Stimulated activated CD8-positive, alpha-beta memory T cell treated with anti-CD3 and anti-CD28 coated beads, Interleukin-15, amount 100 ng/mL, for 1 hour (primary cell): ENCODE results near the gene FAM168A.
"Not testable (repeated sequence)": the region's sequence is repeated elsewhere in the genome, so short reads cannot be mapped to it uniquely, and the experiment has no call there.

Experiments used
- DNase-seq: peaks from one replicate; pipeline ENCODE4 v3.0.0-alpha.2; 2020; ENCODE audit warnings: low read depth

Gene FAM168A

DNA sequence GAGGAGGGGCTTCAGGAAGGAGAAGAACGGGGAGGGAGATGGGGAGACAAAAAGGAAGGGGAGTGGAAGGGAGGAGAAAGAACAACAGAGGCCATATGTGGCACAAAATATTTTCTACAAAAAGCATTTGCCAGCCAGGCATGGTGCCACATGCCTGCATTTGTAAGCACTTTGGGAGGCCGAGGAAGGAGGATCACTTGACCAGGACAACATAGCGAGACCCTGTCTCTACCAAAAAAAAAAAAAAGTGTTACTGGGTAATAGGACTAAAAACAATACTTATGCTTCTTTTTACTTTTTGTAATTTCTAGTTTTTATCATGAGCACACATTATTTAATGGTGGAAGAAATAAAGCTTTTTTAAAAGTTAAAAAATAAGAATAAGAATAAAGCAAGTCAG is 5.3 kb downstream of the FAM168A start:
- no peak for DNase-seq

DNA sequence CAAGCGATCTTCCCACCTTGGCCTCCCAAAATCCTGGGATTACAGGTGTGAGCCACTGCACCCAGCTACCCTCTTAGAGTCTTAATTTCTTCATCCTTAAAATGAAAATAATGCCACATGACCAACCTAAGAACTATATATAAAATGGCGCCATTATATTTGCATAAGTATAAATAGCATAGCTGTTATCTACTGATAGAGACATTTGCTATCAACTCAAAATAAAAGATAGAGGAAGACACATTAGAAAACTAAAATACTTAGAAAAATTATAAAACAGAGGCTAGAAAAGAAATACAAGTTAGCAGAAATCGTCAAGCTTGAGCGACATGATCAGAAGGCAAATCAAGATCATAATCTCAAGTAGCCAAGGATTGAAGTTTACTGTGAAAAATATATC is 6.2 kb downstream of the FAM168A start:
- no peak for DNase-seq

DNA sequence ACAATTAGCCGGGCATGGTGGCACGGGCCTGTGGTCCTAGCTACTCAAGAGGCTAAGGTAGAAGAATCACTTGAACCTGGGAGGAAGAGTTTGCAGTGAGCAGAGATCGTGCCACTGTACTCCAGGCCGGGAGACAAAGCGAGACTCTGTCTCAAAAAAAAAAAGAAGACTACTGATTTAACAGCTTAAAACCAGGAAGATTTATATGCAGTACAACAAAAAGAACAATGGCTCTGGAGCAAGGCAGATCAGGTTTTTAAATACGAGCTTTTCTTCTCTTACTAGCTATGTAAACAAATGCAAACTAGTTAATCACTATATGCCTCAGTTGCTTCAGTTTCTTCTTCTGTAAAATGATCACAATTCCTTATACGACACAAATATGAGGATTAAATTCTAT is 6.9 kb downstream of the FAM168A start:
- no peak for DNase-seq

DNA sequence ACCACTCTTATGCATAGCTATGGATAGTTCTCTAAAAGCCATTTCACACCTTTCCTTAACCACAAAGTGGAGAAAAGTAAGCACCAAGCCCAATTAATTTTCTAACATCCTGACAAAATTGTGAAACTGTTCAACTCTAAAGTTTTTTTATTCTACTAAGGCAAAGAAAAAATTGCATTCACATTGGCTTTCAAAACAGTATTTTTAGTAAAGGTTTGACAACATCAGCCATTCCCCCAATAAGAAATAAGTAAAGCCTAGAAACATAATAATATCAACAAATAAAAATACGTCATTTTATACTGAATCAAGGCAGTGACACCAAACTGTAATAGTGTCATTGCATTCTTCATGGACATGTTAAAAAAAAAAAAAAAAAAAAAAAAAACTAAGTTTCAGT is 11.1 kb downstream of the FAM168A start:
- no peak for DNase-seq

DNA sequence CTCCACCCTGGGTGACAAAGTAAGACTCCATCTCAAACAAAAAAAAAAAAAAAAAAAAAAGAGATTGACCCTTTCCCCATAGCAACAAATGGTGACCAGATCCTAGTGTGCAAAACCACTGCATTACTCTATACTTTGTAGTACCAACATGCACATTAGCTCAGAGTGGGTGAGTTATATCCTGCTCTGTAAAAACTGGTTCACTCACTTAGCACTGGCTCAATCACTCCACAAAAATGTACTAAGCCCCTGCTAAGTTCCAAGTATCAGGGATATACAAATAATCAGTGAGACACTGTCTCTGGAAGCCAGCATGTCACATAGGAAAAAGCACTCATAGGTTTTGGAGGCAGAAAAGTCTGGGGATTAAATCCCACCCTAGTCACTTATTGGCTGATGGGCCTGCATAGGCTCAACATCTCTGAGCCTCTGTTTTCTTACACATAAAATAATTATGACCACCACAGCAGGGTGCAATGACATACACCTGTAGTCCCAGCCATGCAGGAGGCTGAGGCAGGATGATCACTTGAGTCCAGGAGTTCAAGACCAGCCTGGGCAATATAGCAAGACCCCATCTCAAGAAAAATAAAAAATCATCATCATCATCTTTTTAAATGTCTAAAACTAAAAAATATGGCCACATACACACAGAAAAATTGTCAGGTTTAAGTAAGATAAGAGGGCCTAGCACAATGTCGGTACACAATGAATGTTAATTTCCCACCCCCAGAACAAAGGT is 11.9 kb downstream of the FAM168A start:
- no peak for DNase-seq

DNA sequence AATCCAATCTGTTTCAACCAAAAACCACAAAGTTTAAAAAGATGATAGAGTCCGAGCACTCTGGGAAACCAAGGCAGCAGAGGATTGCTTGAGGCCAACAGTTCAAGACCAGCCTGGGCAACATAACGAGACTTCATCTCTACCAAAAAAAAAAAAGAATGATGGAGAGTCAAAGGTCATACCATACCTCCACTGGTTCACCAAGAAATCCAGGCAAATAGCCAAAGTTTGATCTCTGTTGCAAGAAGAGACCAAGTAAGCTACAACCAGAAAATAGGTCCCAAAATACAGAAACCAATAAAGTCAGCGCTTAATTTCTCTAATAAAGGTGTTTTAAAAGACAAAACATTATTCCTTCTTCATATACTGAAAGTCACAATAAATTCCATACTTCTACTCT is 13.1 kb downstream of the FAM168A start:
- no peak for DNase-seq

DNA sequence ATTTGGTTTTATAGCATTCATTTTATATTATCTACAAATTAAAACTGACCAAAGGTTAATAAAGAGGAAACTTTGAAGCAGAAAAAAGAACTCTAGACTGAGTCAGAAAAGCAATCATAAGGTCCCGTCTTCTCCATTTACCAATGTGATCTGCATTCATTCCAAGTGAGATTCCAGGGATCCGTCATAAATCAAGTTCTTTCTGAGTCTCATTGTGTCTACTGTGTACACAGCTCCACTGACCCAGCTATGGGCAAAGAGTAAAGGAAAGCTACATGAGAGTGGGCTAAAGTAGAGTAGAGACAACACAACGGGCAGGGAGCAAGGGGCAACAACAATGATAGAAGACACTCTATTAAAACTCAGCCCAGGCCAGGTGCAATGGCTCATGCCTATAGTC is 15.3 kb downstream of the FAM168A start:
- DNase-seq, result no peak

DNA sequence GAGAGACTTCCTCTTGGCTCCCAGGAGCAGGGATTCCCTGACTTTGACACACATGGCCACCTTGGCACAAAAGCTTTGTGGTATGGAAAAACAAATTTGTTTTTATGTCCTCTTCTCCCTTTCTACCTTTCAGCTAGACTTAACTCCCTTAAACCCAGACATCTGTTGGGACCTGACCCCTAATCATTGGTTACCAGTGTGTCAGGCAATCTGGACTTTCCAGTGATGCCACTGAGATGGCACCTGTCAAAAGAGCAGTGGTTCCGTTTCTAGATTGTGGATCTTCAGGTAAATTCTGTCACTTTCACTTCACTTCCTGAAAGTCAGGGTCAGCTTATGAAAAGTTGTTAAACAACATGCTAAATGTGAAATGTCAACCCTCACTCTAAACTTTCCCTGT is 17.2 kb downstream of the FAM168A start:
- DNase-seq, result not testable (repeated sequence)

DNA sequence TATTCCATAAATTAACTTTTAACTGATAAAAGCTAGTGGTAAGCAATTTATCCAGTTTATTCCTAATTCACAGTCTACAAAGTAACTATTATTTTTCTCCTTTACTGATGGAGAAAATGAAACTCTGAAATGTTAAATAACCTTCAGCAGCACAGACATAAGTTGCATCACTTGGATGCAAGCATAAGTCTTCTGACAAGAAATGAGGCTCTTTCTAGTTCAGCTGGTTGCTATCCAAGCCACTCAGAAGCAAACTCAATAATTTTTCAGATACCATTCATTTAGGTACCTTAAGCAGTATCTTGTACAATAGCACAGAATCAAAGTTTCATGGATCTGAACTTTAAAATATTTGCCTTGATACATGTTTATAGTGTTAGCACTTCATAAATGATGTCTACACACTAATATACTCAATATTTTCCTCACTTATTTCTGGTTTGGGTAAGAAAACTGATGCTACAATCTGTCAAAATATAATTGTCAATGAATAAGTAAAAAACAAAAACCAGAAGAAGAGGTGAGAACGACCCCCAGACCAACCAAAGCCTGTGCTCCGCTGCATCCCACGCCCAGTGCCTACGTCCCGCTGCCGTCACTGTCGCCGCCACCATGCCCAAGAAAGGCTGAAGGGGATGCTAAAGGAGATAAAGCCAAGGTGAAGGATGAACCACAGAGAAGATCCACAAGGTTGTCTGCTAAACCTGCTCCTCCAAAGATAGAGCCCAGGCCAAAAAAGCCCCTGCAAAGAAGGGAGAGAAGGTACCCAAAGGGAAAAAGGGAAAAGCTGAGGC is 18.1 kb downstream of the FAM168A start:
- no peak for DNase-seq

DNA sequence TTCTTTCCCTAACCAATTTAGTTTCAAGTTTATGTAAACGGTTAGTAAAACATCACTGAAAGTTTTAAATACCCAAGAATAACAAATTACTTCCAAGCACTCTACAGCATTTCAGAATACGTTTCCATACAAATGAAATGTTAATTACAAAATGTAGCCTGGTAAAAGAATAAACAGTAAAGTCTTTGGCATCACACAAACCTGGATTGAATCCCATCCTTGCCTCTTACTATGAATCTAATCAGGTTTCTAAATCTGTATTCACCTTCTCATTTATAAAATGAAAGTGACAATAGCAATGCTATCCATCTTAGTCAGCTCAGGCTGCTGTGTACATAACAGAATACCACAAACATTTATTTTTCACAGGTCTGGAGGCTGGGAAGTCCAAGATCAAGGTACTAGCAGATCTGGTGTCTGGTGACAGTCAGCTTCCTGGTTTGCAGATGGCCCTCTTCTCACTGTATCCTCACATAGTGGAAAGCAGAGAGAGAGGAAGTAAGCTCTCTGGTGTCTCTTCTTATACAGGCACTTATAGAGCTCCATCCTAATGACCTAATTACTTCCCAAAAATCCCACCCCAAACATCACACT is 19.2 kb downstream of the FAM168A start:
- DNase-seq, result no peak

DNA sequence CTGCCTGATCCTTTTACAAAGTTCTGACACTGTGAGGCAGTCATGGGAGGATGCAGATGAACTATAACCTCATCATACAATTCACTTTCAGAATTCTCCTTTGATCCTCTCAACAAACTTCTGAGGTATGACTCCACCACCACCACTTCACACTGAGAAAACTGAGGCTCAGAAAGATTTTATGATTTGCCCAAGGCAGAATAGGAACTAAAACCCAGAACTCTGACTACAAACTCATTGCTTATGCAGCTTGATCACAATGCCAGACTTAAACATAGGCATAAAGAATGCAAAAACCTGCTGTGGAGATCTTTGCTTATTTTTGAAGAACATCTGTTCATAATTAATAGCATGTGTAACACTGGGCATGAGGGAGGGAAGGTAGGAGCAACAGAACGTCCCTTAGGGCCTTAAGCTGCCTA is 20.4 kb downstream of the FAM168A start:
- DNase-seq, result no peak

DNA sequence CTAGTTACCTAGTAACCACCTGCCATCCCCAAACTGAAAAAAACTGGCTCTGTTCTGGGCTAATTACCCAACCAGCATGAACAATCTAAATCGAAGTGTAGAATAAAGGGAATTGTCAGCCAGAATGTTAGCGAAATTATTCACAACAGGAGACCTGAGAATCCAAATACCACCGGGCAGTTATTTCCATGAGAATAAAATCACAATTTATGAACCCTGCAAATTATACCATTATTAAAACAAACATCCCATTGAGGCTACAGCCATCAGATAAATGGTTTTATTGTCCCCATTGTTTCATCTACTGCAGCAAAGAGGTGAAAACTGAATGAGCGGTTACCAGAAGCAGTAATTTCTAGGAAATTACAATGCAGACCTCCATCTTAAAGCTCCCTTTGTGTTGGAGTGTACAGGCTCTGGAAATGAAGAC is 21.7 kb downstream of the FAM168A start:
- no peak for DNase-seq

DNA sequence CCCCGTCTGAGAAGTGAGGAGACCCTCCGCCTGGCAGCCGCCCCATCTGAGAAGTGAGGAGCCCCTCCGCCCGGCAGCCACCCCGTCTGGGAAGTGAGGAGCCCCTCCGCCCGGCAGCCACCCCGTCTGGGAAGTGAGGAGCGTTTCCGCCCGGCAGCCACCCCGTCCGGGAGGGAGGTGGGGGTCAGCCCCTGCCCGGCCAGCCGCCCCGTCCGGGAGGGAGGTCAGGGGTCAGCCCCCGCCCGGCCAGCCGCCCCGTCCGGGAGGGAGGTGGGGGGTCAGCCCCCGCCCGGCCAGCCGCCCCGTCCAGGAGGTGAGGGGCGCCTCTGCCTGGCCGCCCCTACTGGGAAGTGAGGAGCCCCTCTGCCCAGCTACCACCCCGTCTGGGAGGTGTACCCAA is 25.9 kb downstream of the FAM168A start:
- DNase-seq, result not testable (repeated sequence)

DNA sequence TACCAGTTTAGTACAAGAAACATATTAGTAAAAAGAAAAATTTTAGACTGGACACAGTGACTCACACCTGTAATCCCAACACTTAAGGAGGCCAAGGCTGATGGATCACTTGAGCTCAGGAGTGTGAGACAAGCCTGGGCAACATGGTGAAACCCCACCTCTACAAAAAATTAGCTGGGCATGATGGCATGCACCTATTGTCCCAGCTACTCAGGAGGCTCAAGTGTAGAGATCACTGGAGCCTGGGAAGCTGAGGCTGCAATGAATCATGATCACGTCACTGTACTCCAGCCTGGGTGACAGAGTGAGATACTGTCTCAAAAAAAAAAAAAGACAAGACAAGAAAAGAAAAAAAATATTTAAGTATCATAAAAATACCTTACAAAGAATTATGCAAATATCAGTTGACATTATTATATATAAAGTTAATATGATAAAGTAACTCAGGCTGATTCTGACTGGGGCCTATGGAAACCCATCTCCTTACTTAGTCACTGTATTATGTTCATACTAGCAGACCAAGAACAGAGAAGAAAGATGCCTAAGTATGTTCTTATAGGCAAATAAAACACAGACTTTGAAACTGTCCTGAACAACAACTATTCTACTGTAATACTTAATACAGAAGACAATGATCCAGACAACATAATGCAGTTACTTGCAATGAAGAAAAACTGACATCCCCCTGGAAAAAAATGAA is 27.3 kb downstream of the FAM168A start:
- DNase-seq, result no peak

DNA sequence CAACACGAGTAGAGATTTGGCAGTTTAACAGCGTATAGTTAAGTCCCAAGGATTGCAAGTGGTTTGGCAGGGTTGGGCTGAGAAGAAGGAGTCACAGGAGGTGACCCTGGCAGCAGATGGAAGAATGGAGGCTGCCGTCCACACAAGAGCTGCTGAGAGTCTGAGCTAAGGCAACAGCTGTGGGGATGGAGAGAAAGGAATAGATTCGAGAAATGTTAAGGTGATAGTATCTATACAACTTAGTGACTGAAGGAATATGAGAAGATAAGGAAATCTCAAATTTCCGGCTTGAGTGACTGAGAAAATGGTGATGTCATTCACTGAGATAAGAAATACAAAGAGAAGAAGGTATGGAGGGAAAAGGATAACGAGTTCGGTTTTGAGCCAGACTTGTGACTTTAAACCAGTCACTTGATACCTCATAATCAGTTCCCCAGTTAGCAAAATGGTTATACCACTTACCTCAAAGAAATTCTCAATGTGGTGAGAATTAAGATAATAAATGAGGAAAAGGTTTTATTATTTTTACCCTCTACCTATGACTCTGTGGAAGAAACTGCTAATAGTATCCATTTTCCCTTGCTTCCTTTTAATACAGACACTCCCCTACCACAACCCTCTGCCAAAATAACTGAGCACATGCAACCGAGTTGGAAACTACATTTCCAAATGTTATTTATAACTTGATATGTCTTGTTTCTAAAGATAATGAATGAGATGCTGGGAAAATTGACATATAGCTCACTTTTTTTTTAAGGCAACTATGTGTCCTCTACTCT is 30.7 kb downstream of the FAM168A start:
- DNase-seq, result no peak

DNA sequence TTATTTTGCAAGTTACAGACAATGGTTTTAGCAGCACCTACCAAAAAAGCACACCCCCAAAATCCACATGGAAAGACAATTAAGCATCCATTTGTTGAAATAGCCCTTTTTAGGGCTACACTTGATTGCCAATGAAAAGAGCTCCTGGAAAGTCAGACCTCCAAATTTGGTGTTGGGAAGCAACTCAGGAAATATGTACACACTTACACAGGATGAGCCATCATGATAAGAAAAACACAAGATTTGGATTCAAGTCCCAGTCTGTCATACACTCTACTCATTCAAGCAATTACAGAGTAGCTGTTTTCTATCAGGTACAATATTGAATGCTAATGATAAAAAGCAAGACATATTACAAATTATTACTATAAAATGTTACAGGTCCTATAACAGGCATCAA is 31.5 kb downstream of the FAM168A start:
- no peak for DNase-seq

DNA sequence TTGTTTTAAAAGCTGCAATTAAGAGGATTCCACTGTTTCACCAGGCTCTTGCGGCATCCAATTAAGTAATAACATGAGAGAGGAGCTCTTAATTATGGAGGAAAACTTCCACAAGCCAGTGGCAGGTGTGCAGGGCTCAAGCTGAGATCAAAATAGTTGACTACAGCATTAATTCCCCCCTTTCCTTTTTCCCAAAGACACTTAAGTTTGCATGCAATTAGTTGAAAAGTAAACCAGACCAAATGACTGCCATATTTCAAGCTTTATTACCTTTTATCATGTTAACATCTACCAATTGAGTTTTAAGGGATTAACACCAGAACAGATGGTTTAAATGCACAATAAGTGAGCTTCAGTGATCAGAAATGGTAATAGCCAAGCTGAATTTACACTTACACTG is 32.1 kb downstream of the FAM168A start:
- DNase-seq, result no peak

DNA sequence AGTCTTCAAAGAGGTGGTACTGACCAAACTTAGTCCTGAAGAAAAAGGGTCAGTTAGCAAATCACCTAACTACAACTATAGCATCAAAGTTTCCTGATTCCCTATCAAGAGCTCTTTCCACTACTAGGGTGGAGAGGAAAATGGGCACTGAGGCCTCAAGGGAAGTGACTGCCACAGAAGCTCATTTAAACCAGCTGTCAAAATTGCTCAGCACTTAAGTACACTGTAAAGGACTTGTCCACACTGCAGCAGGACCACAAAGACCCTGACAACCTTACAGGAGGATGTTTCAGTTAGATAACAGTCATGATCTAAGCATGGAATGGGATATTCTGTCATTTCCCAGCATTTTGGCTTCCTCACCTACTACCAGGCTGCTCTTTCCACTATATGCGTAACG is 33.0 kb downstream of the FAM168A start:
- no peak for DNase-seq

DNA sequence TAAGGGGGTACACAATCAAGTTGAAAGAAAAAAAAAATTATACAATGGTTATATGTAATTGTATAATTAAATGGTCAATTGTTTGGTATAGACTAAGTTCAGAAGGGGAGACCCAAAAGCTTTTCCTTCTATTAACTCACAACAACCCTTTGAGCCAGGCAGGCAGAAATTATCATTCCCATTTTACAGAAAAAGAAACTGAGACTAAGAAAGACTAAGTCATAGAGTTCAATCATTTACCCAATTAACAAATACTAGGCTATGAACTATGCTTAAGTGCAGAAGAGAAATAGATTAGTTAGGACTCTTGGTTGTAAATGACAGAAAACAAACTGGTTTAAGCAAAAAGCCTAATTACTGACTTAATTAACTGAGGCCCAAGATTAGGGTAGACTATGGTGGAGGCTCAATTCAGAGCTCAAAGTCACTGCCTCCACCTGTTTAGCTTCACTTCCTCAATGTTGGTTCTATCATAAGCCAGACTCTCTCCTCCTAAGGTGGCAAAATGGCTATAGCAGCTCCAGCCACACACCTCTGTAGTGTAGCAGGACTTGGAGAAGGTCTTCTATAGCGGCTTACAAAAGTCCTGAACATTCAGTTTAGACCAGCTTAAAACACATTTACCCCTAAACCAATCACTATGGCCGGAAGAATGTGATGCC is 34.2 kb downstream of the FAM168A start:
- DNase-seq, result no peak

DNA sequence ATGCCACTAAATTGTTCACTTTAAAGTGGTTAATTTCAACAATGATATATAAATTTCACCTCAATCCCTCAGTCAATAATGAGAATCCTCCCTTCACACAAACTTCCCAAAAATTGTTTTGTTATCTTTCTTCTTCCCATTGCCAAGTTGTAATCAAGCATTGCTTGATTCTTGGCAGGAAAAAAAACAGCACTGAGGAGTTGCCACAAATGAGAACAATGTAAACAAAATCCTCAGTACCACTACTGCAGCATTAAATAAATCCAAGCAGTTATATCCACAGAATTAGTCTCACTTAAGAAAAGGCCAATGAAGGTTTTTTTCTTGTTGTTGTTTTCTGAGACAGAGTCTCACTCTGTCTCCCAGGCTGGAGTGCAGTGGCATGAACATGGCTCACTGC is 38.2 kb downstream of the FAM168A start:
- no peak for DNase-seq

DNA sequence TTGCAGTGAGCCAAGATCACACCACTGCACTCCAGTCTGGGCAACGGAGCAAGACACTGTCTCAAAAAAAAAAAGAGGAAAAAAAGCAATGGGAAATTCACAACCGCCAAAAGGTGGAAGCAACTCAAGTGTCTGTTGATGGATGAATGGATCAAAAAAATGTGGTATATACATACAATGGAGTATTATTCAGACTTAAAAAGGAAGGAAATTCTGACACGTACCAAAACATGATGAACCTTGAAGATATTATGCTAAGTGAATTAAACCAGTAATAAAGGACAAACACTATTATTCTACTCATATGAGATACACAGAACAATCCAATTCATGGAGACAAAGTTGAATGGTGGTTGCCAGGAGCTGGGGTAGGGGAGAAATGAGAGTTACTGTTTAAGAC is 40.9 kb downstream of the FAM168A start:
- no peak for DNase-seq
